Stomach (tissue), 4 donors: ENCODE results near the gene PARD6G.

Source experiments
- CTCF ChIP-seq, 7 experiments: fragments of 450-650 bp in 4 of 7; fragments of 200-600 bp in 3 of 7; sonication (generic) in 3 of 7; IDR thresholded peaks; one replicate each; pipeline ENCODE4 v1.5.1; 2016 to 2019; ENCODE audit warnings: antibody characterized with exemption in 7 of 7, control low read depth in 2 of 7, mild to moderate bottlenecking in 1 of 7
- POLR2A ChIP-seq, 4 donors: fragments of 450-650 bp; IDR thresholded peaks; one replicate each; pipeline ENCODE4 v1.6.1; 2016; ENCODE audit warnings: antibody characterized with exemption in 4 of 4, control low read depth in 2 of 4, mild to moderate bottlenecking in 1 of 4, moderate library complexity in 1 of 4
- POLR2AphosphoS5 ChIP-seq, 3 donors: sonication (generic); formaldehyde crosslinking; IDR thresholded peaks; one replicate each; pipeline ENCODE4 v1.6.1; 2016; ENCODE audit warnings: antibody characterized with exemption in 3 of 3

- TF ChIP-seq CTCF (IDR thresholded peaks at IDR 0.05) = no peak
- no peak for TF ChIP-seq POLR2AphosphoS5 (IDR thresholded peaks at IDR 0.05)
- no peak for TF ChIP-seq POLR2A (IDR thresholded peaks at IDR 0.05)
Observed at GRCh38 chr18:80127635-80128034, 119.7 kb downstream of the PARD6G start.
